BLaER1 treated with 17β-estradiol and CSF1 and Interleukin-3, amounts not matched to agents 10 nM and 100 nM (cell line): ENCODE results near the gene SPOCK2.

Experiments
- H3K27ac ChIP-seq, 11 experiments: shearing (Covaris generic); formaldehyde crosslinking; 2 replicates each; pipeline ENCODE4 v1.8.1; 2022
- H3K27me3 ChIP-seq, 11 experiments: shearing (Covaris generic); formaldehyde crosslinking; 2 replicates each; pipeline ENCODE4 v1.8.1; 2022
- H3K36me3 ChIP-seq, 11 experiments: shearing (Covaris generic); formaldehyde crosslinking; 2 replicates each; pipeline ENCODE4 v1.8.1; 2022
- H3K4me1 ChIP-seq, 10 experiments: shearing (Covaris generic); formaldehyde crosslinking; 2 replicates each; pipeline ENCODE4 v1.8.1; 2022
- H3K4me2 ChIP-seq, 11 experiments: shearing (Covaris generic); formaldehyde crosslinking; 2 replicates each; pipeline ENCODE4 v1.8.1; 2022
- H3K4me3 ChIP-seq, 10 experiments: shearing (Covaris generic); formaldehyde crosslinking; 2 replicates each; pipeline ENCODE4 v1.8.1; 2022
- H3K9ac ChIP-seq, 11 experiments: shearing (Covaris generic); formaldehyde crosslinking; 2 replicates each; pipeline ENCODE4 v1.8.1; 2022
- H3K9me3 ChIP-seq, 11 experiments: shearing (Covaris generic); formaldehyde crosslinking; replicated peaks in 1 of 11; 2 replicates each; pipeline ENCODE4 v1.8.1; 2022
- H4K20me1 ChIP-seq, 11 experiments: shearing (Covaris generic); formaldehyde crosslinking; 2 replicates each; pipeline ENCODE4 v1.8.1; 2022
- Cebpa-rat ChIP-seq, 11 experiments: shearing (Covaris generic); IDR thresholded peaks; 2 replicates each; pipeline ENCODE4 v1.8.1; 2022

The SPOCK2 gene

GRCh38 chr10:72105098-72105475, 16.7 kb upstream of the SPOCK2 start:
- H3K4me1 ChIP-seq, result peaks cover 17 to 50% (median 44%) of the 10 kb centered on the region in 10 experiments

GRCh38 chr10:72104472-72105097, 16.2 kb upstream of the SPOCK2 start:
- Histone ChIP-seq H3K27ac (no peak overlapping the region), H3K9me3 (no peaks in the 10 kb centered on the region), H3K4me3 (no peak overlapping the region), H3K4me1 (peaks cover 12 to 45% (median 41%) of the 10 kb centered on the region in 10 experiments), H3K4me2 (no peak overlapping the region; a peak in 1 of 22 replicates), H3K27me3 (no peaks in the 10 kb centered on the region), H3K9ac (no peak overlapping the region), H3K36me3 (peaks cover 8 to 58% (median 40%) of the 10 kb centered on the region in 11 experiments), H4K20me1 (no peaks in the 10 kb centered on the region)
- no peak for TF ChIP-seq Cebpa-rat (IDR thresholded peaks at IDR 0.05)

More at GRCh38 chr10:72105098-72105475, 16.7 kb upstream of the SPOCK2 start:
- Histone ChIP-seq H3K27me3 (no peaks in the 10 kb centered on the region), H3K4me3 (no peak overlapping the region), H3K27ac (no peak overlapping the region), H4K20me1 (no peaks in the 10 kb centered on the region), H3K9ac (no peak overlapping the region), H3K4me2 (peak overlapping the region in 1 of 11 experiments; percentile 4; a peak in 1 of 22 replicates), H3K9me3 (no peaks in the 10 kb centered on the region), H3K36me3 (peaks cover 8 to 53% (median 35%) of the 10 kb centered on the region in 11 experiments)
- TF ChIP-seq Cebpa-rat (IDR thresholded peaks at IDR 0.05), result no peak

GRCh38 chr10:72099600-72099921, 11.2 kb upstream of the SPOCK2 start:
- no peak overlapping the region for H3K9ac ChIP-seq
- H3K4me3 ChIP-seq, result no peak overlapping the region
- H4K20me1 ChIP-seq, result no peaks in the 10 kb centered on the region
- H3K9me3 ChIP-seq, result no peaks in the 10 kb centered on the region
- H3K27me3 ChIP-seq, result no peaks in the 10 kb centered on the region
- no peak overlapping the region for H3K27ac ChIP-seq
- no peaks in the 10 kb centered on the region for H3K4me1 ChIP-seq
- H3K4me2 ChIP-seq, result no peak overlapping the region
- TF ChIP-seq Cebpa-rat (IDR thresholded peaks at IDR 0.05), result 0 out of 22 replicates have a peak, but pooled peaks of 1 of the 11 experiments have one; percentile 44
- peaks cover 34 to 95% (median 67%) of the 10 kb centered on the region in 11 experiments for H3K36me3 ChIP-seq

GRCh38 chr10:72098836-72099599, 10.7 kb upstream of the SPOCK2 start:
- TF ChIP-seq Cebpa-rat (IDR thresholded peaks at IDR 0.05), result no peak
- no peak overlapping the region for H3K4me2 ChIP-seq
- H3K9ac ChIP-seq, result no peak overlapping the region
- H3K27ac ChIP-seq, result no peak overlapping the region
- H3K4me1 ChIP-seq, result no peaks in the 10 kb centered on the region
- H3K4me3 ChIP-seq, result no peak overlapping the region
- H3K36me3 ChIP-seq, result peaks cover 38 to 98% (median 66%) of the 10 kb centered on the region in 11 experiments
- no peaks in the 10 kb centered on the region for H4K20me1 ChIP-seq
- H3K9me3 ChIP-seq, result no peaks in the 10 kb centered on the region
- H3K27me3 ChIP-seq, result no peaks in the 10 kb centered on the region

GRCh38 chr10:72098301-72098835, 10.0 kb upstream of the SPOCK2 start:
- Histone ChIP-seq H3K9me3 (no peaks in the 10 kb centered on the region), H3K4me1 (no peaks in the 10 kb centered on the region), H3K9ac (no peak overlapping the region), H4K20me1 (no peaks in the 10 kb centered on the region), H3K4me3 (no peak overlapping the region), H3K27me3 (no peaks in the 10 kb centered on the region), H3K4me2 (no peak overlapping the region), H3K27ac (no peak overlapping the region), H3K36me3 (peaks cover 39 to 97% (median 61%) of the 10 kb centered on the region in 11 experiments)
- TF ChIP-seq Cebpa-rat (IDR thresholded peaks at IDR 0.05), result no peak

- H3K4me1 ChIP-seq, result no peaks in the 10 kb centered on the region
- no peak for TF ChIP-seq Cebpa-rat (IDR thresholded peaks at IDR 0.05)
- peaks cover 37 to 91% (median 62%) of the 10 kb centered on the region in 11 experiments for H3K36me3 ChIP-seq
- H3K9ac ChIP-seq, result no peak overlapping the region
- no peaks in the 10 kb centered on the region for H3K9me3 ChIP-seq
- no peak overlapping the region for H3K4me3 ChIP-seq
- H3K4me2 ChIP-seq, result no peak overlapping the region
- no peak overlapping the region for H3K27ac ChIP-seq
- H4K20me1 ChIP-seq, result no peaks in the 10 kb centered on the region
- no peaks in the 10 kb centered on the region for H3K27me3 ChIP-seq
These were observed 9.3 kb upstream of the SPOCK2 start for GRCh38 chr10:72097448-72098300.

GRCh38 chr10:72096115-72097000, 8.0 kb upstream of the SPOCK2 start:
- no peaks in the 10 kb centered on the region for H3K4me1 ChIP-seq
- H3K27ac ChIP-seq, result no peak overlapping the region

GRCh38 chr10:72095195-72095594, 6.8 kb upstream of the SPOCK2 start:
- Histone ChIP-seq H3K27me3 (peaks cover 8 to 17% (median 13%) of the 10 kb centered on the region in 11 experiments), H3K9ac (no peak overlapping the region), H3K4me3 (no peak overlapping the region), H3K4me1 (no peaks in the 10 kb centered on the region), H3K36me3 (peaks cover 29 to 66% (median 41%) of the 10 kb centered on the region in 11 experiments), H3K9me3 (no peaks in the 10 kb centered on the region), H4K20me1 (no peaks in the 10 kb centered on the region), H3K27ac (no peak overlapping the region), H3K4me2 (no peak overlapping the region)
- no peak for TF ChIP-seq Cebpa-rat (IDR thresholded peaks at IDR 0.05)

More at GRCh38 chr10:72096115-72097000, 8.0 kb upstream of the SPOCK2 start:
- no peaks in the 10 kb centered on the region for H4K20me1 ChIP-seq
- no peak for TF ChIP-seq Cebpa-rat (IDR thresholded peaks at IDR 0.05)
- H3K9ac ChIP-seq, result no peak overlapping the region
- H3K4me3 ChIP-seq, result no peak overlapping the region
- peaks cover 33 to 78% (median 53%) of the 10 kb centered on the region in 11 experiments for H3K36me3 ChIP-seq
- H3K9me3 ChIP-seq, result no peaks in the 10 kb centered on the region
- no peak overlapping the region for H3K4me2 ChIP-seq
- peaks cover 0 to 6% (median under 1%) of the 10 kb centered on the region in 11 experiments; a peak in 6 of 22 replicates for H3K27me3 ChIP-seq
